ENCODE results near the gene BABAM2. TPM values are rescaled to one million over a fixed set of nuclear protein-coding genes. Genes with fewer than 3 reads are reported as not detected.
A peak's percentile ranks its signal among the peaks of the same experiment; 100 is the strongest.

BABAM2 gene
- total RNA-seq, 4 donors from 2014 or later = 57.2 to 72.2 (median 67.5) TPM

DNA sequence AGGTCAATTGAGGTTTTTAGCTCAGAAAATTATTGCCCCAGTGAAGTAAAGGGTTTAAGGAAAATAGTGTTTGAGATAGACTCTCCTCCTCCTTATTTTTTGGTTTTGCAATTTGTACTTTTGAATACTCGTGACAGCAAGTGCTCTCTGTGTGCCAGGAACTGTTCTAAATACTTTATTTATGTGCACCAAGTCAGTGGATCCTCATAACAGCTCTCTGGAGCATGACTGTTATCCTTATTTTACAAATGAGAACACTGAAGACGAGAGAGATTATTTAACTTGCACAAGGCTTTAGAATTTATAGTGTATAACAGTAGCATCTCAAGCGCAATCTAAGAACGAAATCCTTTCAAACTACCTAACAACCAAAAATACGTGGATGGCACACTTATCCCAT lies 24.7 kb downstream of the BABAM2 start:
- H3K4me3 ChIP-seq = peak overlapping the region in 2 of 4 donors; percentile 3
- no peaks in the 10 kb centered on the region for H3K9me3 ChIP-seq
- ATAC-seq = peak; percentile 96 to 99
- no peaks in the 10 kb centered on the region for H3K36me3 ChIP-seq
- H3K4me1 ChIP-seq = peaks cover 55 to 67% of the 10 kb centered on the region in 2 donors
- DNase-seq = peak; percentile 53 to 63
- peak overlapping the region; percentile 78 to 93 (median 88) for H3K27ac ChIP-seq
- H3K27me3 ChIP-seq = no peaks in the 10 kb centered on the region
- TF ChIP-seq POLR2A (IDR thresholded peaks at IDR 0.05) = peak; percentile 14 to 62
- TF ChIP-seq CTCF (IDR thresholded peaks at IDR 0.05 in 4 of 5, conservative IDR thresholded peaks at IDR 0.05 in 1 of 5) = no peak
- in situ Hi-C loops (cut with MboI; ENCODE audit: low sequenced_read_pairs in 4 of 4) = no loop called here
- intact Hi-C loops (cut with DNase I; ENCODE audit: low total_unique reads) = loop anchor here (2.0 kb wide), 1 partner anchor 482 kb away; no protein-coding TSS in a partner anchor

GRCh38 chr2:27915874-27916273 lies 25.3 kb downstream of the BABAM2 start:
- no peaks in the 10 kb centered on the region for H3K9me3 ChIP-seq
- intact Hi-C loops (cut with DNase I; ENCODE audit: low total_unique reads) = loop anchor here (2.0 kb wide), 1 partner anchor 481 kb away; no protein-coding TSS in a partner anchor
- ATAC-seq (no peak), DNase-seq (no peak)
- H3K27me3 ChIP-seq = no peaks in the 10 kb centered on the region
- H3K36me3 ChIP-seq = no peaks in the 10 kb centered on the region
- peak overlapping the region; percentile 78 to 93 (median 88) for H3K27ac ChIP-seq
- peaks cover 62 to 74% of the 10 kb centered on the region in 2 donors for H3K4me1 ChIP-seq
- H3K4me3 ChIP-seq = no peak overlapping the region
- in situ Hi-C loops (cut with MboI; ENCODE audit: low sequenced_read_pairs in 4 of 4) = no loop called here
- no peak for TF ChIP-seq CTCF (IDR thresholded peaks at IDR 0.05 in 4 of 5, conservative IDR thresholded peaks at IDR 0.05 in 1 of 5)
- TF ChIP-seq POLR2A (IDR thresholded peaks at IDR 0.05) = no peak

DNA sequence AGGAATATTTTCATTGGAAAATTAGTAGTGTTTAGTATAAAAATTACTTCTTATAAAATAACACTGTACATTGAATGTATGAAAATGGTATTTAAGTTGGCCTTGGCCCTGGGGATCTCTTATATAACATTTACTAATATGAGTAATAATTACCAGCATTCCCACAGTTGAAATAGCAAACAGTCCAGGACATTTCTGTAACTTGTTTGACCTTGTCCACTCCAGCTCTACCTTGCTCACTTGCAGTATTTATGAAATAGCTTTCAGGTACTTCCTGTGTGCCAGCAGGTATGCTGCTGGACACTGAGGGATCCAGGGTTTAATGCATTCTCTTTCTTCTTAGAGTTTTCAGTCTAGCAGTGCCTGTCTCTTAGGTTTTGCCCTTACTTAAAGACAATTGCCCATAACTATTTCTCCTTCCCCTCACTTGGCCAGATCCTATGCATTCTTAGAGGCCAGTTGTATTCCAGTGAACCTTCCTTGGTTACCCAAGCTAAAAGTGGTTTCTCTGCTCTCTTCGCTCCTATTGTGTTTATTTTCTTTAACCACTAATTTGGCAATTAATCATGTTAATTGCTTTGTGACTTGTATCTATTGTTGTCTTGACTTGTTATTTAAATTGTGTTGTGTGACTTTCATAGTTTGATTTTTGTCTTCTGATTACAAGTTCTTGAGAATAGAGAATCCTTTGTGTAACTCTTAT lies 25.9 kb downstream of the BABAM2 start:
- Histone ChIP-seq H3K27me3 (no peaks in the 10 kb centered on the region), H3K27ac (peak overlapping the region; percentile 78 to 93 (median 88)), H3K4me1 (peaks cover 63 to 75% of the 10 kb centered on the region in 2 donors), H3K36me3 (no peaks in the 10 kb centered on the region), H3K4me3 (no peak overlapping the region), H3K9me3 (no peaks in the 10 kb centered on the region)
- DNase-seq (no peak), ATAC-seq (no peak)
- no peak for TF ChIP-seq CTCF (IDR thresholded peaks at IDR 0.05 in 4 of 5, conservative IDR thresholded peaks at IDR 0.05 in 1 of 5)
- no peak for TF ChIP-seq POLR2A (IDR thresholded peaks at IDR 0.05)
- intact Hi-C loops (cut with DNase I; ENCODE audit: low total_unique reads) (no loop called here), in situ Hi-C loops (cut with MboI; ENCODE audit: low sequenced_read_pairs in 4 of 4) (no loop called here)

- in situ Hi-C loops (cut with MboI; ENCODE audit: low sequenced_read_pairs in 4 of 4) (no loop called here), intact Hi-C loops (cut with DNase I; ENCODE audit: low total_unique reads) (no loop called here)
- Histone ChIP-seq H3K27me3 (no peaks in the 10 kb centered on the region), H3K27ac (peak overlapping the region; percentile 42 to 69 (median 66)), H3K4me1 (peaks cover 39 to 54% of the 10 kb centered on the region in 2 donors), H3K4me3 (no peak overlapping the region), H3K9me3 (no peaks in the 10 kb centered on the region), H3K36me3 (no peaks in the 10 kb centered on the region)
- DNase-seq = no peak
- ATAC-seq = peak; percentile 70 to 71
- TF ChIP-seq CTCF (IDR thresholded peaks at IDR 0.05 in 4 of 5, conservative IDR thresholded peaks at IDR 0.05 in 1 of 5) (no peak), POLR2A (IDR thresholded peaks at IDR 0.05) (peak; percentile 7 to 31)
These were observed 29.8 kb downstream of the BABAM2 start for GRCh38 chr2:27920148-27920885.

All from gastrocnemius medialis (tissue), 4 donors.